Upper lobe of left lung (tissue), 6 donors: ENCODE measurements around the gene NFIB. TPM values are rescaled to one million over a fixed set of nuclear protein-coding genes. Genes with fewer than 3 reads are reported as not detected.

Experiments used
- ATAC-seq, 2 donors: fragments of 200-7000 bp; cut with Tn5 transposase; one replicate each; pipeline ENCODE4 v1.9.1; 2022; ENCODE audit warnings: mild to moderate bottlenecking in 2 of 2, moderate library complexity in 2 of 2; ENCODE audit not compliant: low FRiP score in 2 of 2
- DNase-seq, 2 donors: peaks; one replicate each; pipeline ENCODE4 v3.0.0-alpha.2; 2019 to 2020
- H3K27ac ChIP-seq, 4 donors: fragments of 200-600 bp; sonication (generic); one replicate each; pipeline ENCODE4 v1.5.1; 2016 to 2019
- H3K27me3 ChIP-seq, 4 donors: fragments of 200-600 bp; sonication (generic); one replicate each; pipeline ENCODE4 v1.5.1; 2017 to 2019
- H3K36me3 ChIP-seq, 4 donors: fragments of 200-600 bp; sonication (generic); one replicate each; pipeline ENCODE4 v1.5.1; 2016 to 2019
- H3K4me1 ChIP-seq, 4 donors: fragments of 200-600 bp; sonication (generic); one replicate each; pipeline ENCODE4 v1.5.1; 2018 to 2019
- H3K4me3 ChIP-seq, 4 donors: fragments of 200-600 bp; sonication (generic); one replicate each; pipeline ENCODE4 v1.5.1; 2017 to 2019; ENCODE audit warnings: mild to moderate bottlenecking in 2 of 4, moderate library complexity in 1 of 4
- H3K9me3 ChIP-seq, 4 donors: fragments of 200-600 bp; sonication (generic); one replicate each; pipeline ENCODE4 v1.5.1; 2018 to 2019
- EP300 ChIP-seq, 4 donors: sonication (generic); formaldehyde crosslinking; IDR thresholded peaks; one replicate each; pipeline ENCODE4 v1.5.1; 2017; ENCODE audit warnings: antibody characterized with exemption in 4 of 4, control low read depth in 2 of 4
- POLR2A ChIP-seq, 4 donors: fragments of 450-650 bp; IDR thresholded peaks; one replicate each; pipeline ENCODE4 v1.5.1; 2016 to 2017; ENCODE audit warnings: antibody characterized with exemption in 4 of 4, mild to moderate bottlenecking in 2 of 4
- POLR2AphosphoS5 ChIP-seq, 2 donors: sonication (generic); formaldehyde crosslinking; IDR thresholded peaks; one replicate each; pipeline ENCODE4 v1.5.1; 2017; ENCODE audit warnings: antibody characterized with exemption in 2 of 2
- WGBS, 2 donors: methylation state at CpG; one replicate each; pipeline ENCODE4 v1.1.5; 2017 to 2018; 5-methylcytosine and 5-hydroxymethylcytosine counted together
- total RNA-seq, 6 donors: library from RNA; depleted of rRNA in 4 of 6; stranded (reverse); fragments of >200 nt in 4 of 6; gene quantifications; one replicate each; pipeline versions ENCODE4 v1.1.0 to v1.2.1, GENCODE V29; 2016 to 2021
- TF ChIP-seq, protein P1 (sequence below), 6 experiments: fragments of 450-650 bp in 4 of 6; fragments of 200-600 bp in 2 of 6; sonication (generic) in 2 of 6; IDR thresholded peaks; one replicate each; pipeline ENCODE4 v1.5.1; 2016 to 2019; ENCODE audit warnings: antibody characterized with exemption in 6 of 6
- donor health status: DM: no; HTN: no; CAD: no; lungs with moderate emphysema.
- donor health status: DM: no; HTN: yes; CAD: no; lungs with severe emphysema.

The NFIB gene
- total RNA-seq, 6 donors from 2014 or later, result 33.9 to 109 (median 67.5) TPM

DNA sequence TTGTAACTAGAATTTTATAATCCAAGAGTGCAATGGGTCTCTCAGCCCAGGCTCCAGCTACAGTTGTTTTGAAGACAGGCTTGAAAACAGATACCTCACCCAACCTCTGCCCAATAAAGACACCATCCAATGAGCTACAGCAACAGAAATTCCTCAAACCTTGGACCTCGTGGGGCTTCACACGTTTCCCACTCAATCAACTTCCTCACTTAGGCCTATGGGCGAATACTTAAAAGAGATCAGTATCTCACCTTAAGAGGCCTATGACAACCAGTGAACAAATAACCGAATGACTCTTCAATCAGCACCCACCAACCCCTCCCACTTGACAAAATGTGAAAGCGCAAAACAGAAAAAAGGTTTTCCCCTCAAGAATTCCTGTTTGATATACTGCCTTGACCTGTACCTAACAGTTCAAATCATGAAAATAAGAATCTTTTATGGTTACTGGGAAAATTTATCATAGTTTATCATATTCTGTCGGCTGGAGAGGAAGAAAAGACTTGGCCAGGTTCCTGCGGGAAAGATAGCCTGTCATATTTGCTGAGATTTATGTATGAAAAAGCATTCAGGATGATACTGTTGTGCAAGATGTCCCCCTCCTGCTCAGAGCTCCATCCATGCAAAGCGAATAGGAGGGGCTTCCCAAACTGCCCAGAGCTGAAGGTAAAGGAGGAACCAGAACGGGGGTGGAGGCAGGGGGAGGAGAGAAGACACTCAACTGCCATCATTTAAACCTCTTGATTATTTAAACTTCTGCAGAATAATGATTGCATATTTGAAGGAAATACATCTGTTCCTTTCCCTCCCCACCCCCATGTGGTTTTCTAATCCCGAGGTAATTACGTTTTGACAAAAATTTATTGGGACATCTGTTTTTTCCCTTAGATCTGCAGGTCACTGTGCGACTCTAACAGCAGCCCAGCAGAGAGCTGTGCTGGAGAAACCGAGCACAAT lies 256.3 kb downstream of the NFIB start:
- TF ChIP-seq EP300 (IDR thresholded peaks at IDR 0.05) (no peak), POLR2A (IDR thresholded peaks at IDR 0.05) (no peak), POLR2AphosphoS5 (IDR thresholded peaks at IDR 0.05) (no peak)
- TF ChIP-seq, protein P1, sequence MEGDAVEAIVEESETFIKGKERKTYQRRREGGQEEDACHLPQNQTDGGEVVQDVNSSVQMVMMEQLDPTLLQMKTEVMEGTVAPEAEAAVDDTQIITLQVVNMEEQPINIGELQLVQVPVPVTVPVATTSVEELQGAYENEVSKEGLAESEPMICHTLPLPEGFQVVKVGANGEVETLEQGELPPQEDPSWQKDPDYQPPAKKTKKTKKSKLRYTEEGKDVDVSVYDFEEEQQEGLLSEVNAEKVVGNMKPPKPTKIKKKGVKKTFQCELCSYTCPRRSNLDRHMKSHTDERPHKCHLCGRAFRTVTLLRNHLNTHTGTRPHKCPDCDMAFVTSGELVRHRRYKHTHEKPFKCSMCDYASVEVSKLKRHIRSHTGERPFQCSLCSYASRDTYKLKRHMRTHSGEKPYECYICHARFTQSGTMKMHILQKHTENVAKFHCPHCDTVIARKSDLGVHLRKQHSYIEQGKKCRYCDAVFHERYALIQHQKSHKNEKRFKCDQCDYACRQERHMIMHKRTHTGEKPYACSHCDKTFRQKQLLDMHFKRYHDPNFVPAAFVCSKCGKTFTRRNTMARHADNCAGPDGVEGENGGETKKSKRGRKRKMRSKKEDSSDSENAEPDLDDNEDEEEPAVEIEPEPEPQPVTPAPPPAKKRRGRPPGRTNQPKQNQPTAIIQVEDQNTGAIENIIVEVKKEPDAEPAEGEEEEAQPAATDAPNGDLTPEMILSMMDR (IDR thresholded peaks at IDR 0.05), result no peak
- WGBS, 2 donors, result 60 to 63% methylated on average over 13 of the region's 13 CpGs
- no peak for ATAC-seq
- Histone ChIP-seq H3K4me3 (no peak overlapping the region), H3K4me1 (peaks cover 0 to 11% (median 0%) of the 10 kb centered on the region in 4 donors), H3K27ac (no peak overlapping the region), H3K36me3 (no peaks in the 10 kb centered on the region), H3K27me3 (no peaks in the 10 kb centered on the region), H3K9me3 (no peaks in the 10 kb centered on the region)
- DNase-seq, result no peak

DNA sequence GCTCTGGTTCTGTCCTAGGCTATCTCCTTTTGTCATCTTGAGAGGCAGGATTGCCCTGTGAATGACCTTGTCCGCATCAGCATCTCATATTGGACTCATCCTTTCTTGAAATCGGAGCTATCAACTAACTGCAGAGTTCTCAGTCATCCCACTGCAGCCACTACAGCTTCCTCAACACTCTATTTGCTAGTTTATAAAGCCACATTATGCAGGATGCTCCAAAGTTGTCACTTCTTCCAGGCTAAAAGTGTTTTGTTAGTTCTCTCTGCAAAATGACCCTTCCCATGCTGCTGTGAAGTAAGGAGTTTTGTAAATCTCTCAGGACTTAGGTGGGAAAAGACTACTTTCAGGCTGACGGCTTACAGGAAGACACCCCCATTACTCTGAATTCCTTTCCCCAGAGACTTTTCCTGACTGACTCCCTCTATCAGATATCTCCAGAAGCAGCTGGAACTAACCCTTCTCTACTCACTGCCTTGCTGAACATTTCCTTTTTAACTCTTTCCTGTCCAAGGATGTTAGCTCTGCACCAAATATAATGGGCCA lies 257.6 kb downstream of the NFIB start:
- Histone ChIP-seq H3K4me1 (peaks cover 0 to 11% (median 0%) of the 10 kb centered on the region in 4 donors), H3K27ac (no peak overlapping the region), H3K36me3 (no peaks in the 10 kb centered on the region), H3K4me3 (no peak overlapping the region), H3K9me3 (no peaks in the 10 kb centered on the region), H3K27me3 (no peaks in the 10 kb centered on the region)
- DNase-seq (no peak), ATAC-seq (no peak)
- TF ChIP-seq, protein P1 (IDR thresholded peaks at IDR 0.05), result no peak
- TF ChIP-seq POLR2AphosphoS5 (IDR thresholded peaks at IDR 0.05) (no peak), EP300 (IDR thresholded peaks at IDR 0.05) (no peak), POLR2A (IDR thresholded peaks at IDR 0.05) (no peak)
- WGBS, 2 donors, result 29 to 36% methylated on average over 3 of the region's 3 CpGs

DNA sequence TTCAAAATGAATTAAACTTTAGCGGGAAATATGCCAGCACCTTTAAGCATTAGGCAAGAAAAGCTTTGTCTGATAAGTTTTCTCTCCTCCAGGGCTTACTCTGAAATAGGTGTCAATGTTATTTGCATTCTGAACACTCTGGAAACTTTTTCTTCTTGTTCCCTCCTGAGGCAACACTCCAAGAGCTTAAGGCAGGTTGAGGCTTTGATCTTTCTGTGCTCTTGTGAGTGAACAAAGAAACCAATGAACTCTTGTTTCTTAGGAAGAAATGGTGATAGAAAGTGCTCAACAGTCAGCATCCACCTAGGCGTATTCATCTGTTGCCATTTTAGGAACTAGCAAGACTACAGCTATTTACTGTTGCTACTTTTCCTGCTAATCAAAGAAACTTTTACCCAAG lies 259.8 kb downstream of the NFIB start:
- TF ChIP-seq, protein P1 (IDR thresholded peaks at IDR 0.05), result no peak
- Histone ChIP-seq H3K36me3 (no peaks in the 10 kb centered on the region), H3K4me3 (no peak overlapping the region), H3K4me1 (peaks cover 0 to 11% (median 0%) of the 10 kb centered on the region in 4 donors), H3K27ac (no peak overlapping the region), H3K27me3 (no peaks in the 10 kb centered on the region), H3K9me3 (no peaks in the 10 kb centered on the region)
- 49 to 85% methylated on average over 2 of the region's 2 CpGs for WGBS, 2 donors
- no peak for ATAC-seq
- DNase-seq, result no peak

DNA sequence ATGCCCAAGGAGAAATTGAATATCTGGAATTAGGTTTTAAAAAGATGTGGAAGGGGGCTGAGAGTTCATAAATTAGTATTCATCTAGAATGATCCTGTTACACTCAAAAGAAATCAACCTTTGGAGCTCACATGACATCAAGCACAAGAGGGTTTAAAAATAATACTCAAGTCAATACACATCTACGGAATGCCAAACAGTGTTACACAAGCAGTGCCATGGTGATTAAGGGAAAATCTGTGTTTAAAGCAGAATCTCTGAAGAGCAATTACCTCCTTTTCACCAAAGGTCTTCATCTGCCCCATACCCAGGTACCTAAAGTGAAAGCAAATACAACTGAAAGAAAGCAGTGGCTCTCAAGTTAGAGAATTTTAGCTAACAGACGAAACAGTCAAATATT lies 261.6 kb downstream of the NFIB start:
- Histone ChIP-seq H3K4me3 (no peak overlapping the region), H3K9me3 (no peaks in the 10 kb centered on the region), H3K36me3 (no peaks in the 10 kb centered on the region), H3K4me1 (peaks cover 0 to 11% (median 0%) of the 10 kb centered on the region in 4 donors), H3K27ac (no peak overlapping the region), H3K27me3 (no peaks in the 10 kb centered on the region)
- DNase-seq (no peak), ATAC-seq (no peak)
- 57 to 63% methylated on average over 2 of the region's 2 CpGs for WGBS, 2 donors
- TF ChIP-seq, protein P1 (IDR thresholded peaks at IDR 0.05), result no peak
- TF ChIP-seq POLR2A (IDR thresholded peaks at IDR 0.05) (no peak), EP300 (IDR thresholded peaks at IDR 0.05) (no peak), POLR2AphosphoS5 (IDR thresholded peaks at IDR 0.05) (no peak)
